NCI-H510A (cell line): Measurements from ENCODE around the gene SMAD5.

Experiments
- DNase-seq: peaks from one replicate; lab custom pipeline; 2025; lab: John Stamatoyannopoulos, UW

The SMAD5 gene

DNA sequence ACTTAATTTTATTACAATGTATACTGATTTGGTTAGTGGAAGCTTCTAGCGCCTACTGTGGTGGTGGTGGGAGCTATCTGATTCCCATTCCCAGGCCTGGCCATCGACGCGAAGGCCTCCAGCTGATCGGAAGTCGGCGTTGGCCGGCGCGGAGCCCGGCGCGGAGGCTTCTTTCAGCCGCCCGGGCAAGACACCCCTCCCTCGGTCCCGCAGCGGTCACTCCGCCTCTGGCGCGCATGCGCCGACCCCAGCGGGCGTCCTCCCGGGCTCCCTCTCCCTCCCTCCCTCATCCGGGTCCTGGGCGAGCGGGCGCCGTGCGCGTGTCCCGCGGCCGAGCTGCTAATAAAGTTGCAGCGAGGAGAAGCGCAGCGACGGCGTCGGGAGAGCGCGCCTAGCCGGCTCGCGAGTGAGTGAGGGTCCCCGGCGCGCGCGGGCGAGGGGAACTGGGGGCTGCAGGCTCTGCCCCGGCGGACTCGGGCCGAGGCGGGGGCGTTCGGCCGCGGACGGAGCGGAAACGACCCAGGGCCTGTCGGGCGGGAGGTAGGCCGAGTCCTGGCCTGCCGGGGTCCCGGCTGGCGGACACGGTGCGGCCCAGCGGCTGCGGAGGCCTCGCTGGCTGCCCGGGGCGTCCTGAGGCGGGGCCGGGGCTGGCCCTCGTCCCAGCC is at the start of gene SMAD5:
Gene SMAD5, plus strand, starts transcription at position 289 of the 665 bp plus-strand sequence. CDS start 20,916 bp downstream, outside the sequence.
- DNase-seq = peak; percentile 80

DNA sequence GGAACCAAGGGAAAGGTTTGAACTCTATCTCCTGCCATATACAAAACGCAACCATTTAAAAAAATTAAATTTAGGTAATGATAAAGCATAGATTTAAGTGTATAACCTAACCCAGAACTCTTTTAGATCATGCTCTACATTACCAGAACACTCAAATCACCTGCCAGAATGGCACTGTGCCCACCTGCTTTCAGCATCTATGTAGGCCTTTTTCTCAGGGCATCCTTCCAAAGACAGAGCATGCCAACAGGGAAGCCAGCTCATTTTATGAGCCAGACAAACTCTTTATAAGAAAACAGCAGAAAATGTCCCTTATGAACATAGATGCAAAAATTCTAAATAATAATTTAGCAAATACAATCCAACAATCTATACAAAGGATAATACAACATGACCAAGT is 47.9 kb upstream of the SMAD5 start:
- DNase-seq = no peak

DNA sequence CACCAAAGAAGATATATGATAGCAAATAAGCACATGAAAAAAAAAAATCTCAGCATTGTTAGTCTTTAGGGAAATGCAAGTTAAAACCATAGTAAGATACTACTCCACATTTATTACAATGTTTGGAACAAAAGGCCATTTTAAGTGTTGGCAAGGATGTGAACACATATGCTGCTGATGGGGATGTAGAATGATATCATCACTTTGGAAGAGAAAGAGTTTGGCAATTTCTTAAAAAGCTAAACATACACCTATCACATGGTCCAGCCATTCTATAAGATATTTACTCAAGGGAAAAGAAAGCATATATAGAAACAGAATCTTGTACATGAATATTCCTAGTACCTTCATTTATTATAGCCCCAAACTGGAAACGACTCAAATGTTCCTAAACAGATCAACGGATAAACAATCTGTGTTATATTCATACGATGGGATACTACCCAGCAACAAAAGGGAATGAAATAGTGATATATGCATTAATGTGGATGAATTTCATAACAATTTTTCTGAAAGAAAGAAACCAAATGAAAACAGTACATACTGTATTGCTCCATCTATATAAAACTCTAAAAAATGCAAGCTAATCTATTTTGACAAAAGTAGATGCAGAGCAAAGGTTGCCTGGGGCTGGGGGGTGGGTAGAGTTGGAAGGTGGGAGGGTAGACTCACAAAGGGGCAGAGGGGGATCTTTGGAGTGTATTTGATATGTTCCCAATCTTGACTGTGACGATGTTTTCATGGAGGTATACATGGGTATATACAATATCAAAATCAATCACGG is 45.7 kb upstream of the SMAD5 start:
- DNase-seq = no peak

DNA sequence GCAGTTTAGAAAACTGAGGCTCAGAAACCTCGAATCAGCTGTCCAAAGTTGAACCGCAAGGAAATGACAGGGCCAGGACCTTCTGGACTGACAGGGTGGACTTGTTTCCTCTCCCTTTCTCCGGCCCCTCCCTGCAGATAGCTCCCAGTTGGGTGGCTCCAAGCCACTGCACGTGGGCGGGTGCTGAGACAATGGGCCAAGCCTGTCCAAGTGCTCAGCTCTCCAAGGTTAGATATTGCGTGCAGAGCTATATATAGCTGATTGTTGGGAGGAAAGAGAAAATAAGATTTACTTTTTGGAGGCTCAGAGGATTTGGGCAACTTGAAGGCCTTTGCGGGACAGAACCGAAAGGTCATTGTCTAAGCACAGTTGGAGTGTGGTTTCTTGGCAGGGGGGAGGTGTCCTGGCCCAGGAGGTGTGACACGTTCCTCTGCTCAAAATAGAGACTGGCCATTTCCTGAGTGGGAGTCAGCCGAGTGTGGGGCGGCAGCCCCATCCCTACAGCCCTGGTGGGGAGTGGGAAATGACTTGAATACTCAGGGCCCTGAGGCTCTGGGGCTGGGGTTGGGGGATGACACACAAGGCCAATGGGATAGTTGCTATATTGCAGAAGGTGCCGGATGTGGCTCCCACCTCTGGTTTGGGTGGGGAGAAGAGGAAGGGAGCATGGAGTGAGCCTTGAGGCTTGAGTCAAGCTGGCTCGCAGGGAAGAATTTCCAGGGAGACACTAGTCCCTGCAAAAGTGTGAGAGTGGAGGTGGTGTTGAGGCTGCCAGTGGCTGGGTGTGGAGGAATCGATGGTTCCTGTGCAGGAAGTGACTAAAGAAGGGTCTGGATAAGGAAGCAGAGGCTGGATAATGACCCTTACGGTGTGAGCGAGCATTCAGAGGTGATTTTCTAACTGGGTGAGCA is 44.4 kb upstream of the SMAD5 start:
- DNase-seq = no peak

DNA sequence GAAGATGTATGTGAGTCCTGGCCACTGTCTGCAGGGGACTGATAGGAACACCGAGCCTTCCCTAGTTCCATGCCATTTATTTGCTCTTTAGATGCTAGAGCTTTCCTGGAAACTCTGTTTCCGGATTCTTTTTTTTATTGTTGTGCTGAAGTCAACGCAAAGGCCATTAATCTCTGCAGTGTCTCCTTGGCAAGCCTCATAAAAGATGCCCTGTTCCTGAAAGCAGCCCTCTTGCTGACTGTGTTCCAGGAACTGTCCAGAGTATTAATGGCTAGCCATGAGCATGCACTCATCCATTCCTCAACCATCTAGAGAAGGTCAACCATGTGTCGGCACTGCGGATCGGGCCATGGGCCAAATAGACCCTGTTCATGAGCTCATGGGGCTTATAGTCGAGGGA is 42.9 kb upstream of the SMAD5 start:
- DNase-seq = no peak

DNA sequence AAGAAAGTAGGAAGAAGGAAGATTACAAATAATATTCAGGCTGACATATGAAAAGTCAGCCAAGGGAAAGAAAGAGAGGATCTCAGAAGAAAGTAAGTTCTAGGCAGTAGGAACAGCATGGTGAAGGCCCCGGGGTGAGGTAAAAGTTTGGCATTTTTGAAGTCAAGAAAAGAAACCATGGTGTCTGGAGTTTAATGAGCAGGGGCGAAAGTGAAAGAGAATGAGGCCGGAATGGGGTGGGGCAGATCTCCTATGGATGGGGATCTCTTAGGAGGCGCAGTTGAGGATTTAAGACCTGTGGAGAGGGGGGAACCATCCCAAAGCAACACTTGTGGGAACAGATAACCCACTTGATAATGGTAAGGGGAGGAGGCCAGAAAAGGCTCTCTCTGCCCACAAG is 42.3 kb upstream of the SMAD5 start:
- DNase-seq = no peak

DNA sequence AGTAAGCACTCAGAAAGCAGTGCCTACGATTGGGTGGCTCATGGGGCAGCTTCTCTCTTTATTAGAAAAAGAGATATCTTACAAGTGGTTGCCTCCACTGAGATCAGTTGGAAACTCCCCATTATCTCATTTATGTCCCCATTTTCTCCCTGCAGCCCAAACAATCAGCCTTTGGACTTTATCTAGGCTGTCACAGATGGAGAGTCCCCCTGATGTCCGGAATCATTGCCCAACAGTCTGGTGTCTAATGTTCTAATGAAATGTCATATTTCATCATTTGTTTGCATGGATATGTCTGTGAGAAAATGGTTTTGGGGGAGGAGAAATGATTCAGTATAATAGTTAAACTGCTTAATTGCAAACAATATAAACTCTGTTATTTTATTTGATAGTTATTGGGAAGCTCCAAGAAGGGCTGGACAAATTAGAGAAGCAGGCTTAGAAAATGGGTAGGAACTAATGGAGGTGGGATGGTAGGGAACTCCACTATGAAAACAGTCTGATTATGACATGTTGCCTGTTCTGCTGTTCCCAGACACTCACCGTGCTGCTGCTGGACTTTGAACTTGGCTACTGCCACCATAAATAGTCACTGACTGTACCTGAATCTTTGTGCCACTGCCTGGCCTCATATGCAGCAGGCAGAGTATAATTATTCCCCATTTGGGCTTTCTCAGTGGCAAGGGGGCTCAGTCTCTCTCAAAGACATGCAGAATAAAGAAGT is 38.3 kb upstream of the SMAD5 start:
- DNase-seq = no peak

DNA sequence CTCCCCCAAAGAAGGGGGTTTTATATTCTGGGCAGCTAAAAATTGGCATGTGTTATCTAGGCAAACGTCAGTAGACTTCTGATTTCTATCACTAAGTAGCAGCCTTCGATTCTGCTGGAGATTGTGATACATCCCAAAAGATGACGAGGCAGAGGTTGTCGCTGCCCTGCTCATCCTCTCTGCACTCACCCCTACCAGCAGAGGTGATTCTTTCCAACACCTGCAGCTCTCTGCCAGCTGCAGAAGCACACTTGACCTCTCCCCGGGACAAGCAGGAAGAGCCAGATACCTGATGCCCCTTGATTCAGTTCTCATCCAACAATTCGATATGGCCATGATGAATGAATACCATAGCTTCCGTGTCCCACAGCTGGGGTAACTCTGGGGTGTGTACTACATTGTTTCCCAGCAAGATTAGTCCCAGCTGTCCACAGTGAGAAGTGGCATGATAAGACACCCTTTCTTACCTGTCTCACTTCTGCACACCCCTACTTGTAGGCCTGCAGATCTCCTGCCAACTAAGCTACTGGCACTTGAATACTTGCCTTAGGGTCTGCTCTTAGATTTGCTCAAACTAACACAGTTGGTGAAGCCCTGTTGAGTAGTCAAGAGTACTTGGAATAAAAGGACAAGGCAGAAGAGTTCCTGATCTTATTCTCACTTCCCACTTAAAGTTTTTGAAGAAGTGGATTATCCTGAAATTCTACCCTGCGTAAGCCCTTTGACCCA is 37.6 kb upstream of the SMAD5 start:
- DNase-seq = peak; percentile 50

DNA sequence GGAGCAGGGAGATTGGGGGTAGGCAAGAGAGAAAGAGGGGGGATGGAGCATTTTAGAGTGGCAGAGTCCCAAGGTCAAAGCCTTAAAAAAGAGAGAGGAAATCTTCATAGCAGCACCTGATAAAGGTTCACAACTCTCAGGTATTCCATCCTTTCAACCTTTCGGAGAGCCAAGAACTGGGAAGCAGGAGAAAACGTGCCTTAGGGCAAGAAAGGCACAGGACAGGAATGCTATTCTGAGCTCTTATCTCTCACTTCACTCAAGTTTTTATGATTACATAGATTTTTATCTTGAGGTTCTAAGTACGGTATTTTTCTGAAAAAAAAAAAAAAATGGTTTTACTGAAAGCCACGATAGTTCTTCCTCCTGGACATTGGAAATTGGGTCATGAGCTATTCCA is 34.5 kb upstream of the SMAD5 start:
- no peak for DNase-seq

DNA sequence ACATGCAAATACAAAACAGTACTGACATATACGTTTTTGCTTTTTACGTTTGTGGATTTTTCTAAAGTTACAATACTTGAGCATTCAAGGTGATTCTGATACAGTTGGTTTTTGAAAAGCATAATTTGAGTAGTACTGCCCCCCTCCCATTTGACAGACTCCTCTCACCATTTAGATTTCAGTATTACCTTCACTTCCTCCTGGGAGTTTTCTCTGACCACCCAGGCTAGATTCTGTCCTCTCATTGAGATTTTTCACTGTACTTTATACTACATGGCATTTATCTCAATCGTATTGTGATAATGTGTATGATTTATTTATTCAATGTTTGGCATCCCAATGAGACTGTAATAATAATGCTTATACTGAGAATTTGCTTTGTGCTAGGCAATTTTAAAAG is 32.8 kb upstream of the SMAD5 start:
- no peak for DNase-seq

DNA sequence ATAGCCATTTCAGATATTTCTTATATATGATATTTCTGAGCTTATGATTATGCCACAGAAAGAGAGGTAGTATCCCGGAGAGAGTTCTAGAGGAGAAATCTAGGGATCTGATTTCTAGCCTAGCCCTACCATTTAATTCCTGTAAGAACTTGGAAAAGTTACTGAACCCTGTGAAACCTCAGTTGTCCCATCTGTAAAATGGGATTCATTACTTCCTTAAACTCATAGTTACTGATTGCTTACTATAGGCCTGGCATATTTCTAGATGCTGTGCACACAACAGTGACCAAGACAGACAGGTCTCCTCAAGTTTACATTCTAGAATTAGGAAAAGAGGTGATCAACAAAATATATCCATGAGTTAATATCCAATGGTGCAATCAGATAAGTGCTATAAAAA is 30.8 kb upstream of the SMAD5 start:
- no peak for DNase-seq

DNA sequence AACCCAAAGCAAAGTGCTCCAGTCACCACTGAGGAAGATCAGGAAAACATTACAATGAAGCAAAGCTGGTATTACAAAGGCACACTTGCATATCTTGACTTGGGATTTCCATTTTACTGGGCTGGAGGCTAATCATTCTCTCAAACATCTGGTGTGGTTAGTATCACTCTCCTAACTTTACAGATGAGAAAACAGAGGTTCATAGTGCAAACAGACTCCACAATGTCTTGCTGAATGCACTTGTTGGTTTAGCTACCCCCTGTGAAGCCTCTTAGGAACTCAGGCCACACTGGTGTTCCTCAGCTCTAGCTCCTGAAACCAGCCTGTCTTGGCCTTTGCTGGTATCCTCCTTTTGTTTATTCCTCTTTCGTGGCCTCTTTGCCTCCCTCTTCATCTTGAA is 29.5 kb upstream of the SMAD5 start:
- DNase-seq = no peak

DNA sequence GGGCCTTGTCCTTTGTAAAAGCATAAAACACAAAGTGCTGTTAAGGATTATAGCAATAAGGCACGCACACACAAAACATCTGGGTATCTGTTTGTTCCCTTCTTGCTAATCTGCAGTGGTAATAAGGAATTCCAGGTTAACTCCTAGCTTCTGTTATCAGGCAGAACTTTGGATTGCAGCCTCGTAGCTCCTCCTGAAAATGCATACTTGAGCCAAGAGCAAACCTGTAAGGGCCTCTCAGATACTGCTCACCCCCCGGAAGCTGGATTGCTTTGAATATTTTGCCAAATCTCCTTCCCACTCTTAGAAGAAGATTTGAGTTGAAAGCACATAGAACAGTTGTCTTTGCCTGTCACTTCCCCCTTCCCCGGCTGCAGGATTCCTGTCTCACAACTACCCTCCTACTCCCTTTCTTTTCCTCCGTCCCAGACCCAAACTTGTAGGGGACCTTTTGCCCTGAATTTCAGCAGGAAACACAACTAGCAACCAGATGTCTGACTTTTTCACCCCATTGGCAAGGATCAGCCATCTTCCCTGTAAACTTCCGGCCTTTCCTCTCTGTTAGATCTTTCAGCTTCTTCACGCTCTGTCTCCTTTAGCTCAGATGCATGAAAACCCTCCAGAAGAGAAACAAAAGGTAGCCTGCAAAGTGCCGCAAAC is 28.2 kb upstream of the SMAD5 start:
- DNase-seq = no peak

DNA sequence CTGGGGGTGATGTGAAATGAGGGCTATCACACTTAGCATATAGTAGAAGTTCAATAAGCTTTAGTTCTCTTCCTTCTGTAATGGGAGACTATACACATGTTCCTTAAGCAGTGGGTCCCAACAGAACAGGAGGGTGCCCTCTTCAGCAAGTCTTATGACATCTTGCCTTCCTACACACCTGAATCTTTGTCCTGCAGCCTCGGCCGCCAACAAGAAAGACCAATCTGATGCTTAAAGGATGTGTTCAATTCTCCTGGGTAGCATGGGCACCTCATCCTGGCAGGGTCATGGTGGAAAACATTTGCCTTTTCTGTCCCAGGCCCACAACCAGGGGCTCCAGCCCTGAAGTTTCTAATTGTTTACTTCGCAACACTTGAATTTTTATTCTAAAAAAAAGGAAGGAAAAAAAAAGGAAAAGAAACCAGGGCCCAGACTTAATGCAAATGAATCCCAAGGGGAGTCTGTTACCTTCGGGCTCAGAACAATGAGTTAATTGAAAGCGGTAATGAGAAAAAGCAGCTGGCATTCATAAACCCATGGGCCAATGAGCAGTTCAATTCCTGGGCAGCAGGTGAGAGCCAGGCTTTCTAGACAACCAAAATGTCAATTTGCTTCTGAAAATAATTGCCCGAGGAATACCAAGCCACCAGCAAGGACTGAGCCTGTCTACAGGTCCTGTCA is 26.2 kb upstream of the SMAD5 start:
- no peak for DNase-seq

DNA sequence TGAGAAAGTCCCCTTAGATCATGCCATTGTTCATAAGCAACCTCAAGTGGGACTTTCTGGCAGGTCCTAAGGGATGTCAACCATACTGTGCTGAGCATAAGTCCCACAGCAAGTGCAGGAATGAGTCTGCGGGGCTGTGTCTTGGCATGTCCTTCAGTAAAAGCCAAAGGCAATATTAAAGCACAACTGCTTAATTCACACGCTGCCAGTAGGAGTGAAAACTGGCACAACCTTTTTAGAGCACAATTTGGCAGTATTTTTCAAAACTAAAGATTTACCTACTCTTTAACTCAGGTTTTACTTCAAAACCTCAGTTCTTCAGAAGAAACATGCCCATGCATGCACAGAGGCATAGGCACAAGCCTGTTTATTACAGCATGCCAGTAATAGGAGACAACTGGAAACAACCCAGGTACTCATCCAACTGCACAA is 24.4 kb upstream of the SMAD5 start:
- DNase-seq = no peak

DNA sequence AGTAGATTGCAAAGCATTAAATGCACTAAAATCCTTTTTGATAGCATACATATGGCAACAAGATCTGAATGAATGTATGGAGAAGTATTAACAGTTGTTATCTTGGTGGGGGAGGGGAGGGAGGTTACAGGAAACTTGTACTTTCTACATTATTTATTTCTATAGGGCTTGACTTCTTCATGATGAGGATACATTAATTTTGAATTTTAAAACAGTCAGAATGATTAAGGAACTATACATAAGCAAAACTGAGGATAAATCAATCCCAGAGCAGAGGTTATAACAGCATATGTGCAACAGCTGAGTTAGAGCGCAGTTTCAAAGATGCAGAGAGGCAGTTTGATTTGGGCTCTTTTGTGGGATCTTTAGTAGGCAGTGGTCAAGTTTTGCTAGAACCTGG is 23.9 kb upstream of the SMAD5 start:
- DNase-seq = no peak

DNA sequence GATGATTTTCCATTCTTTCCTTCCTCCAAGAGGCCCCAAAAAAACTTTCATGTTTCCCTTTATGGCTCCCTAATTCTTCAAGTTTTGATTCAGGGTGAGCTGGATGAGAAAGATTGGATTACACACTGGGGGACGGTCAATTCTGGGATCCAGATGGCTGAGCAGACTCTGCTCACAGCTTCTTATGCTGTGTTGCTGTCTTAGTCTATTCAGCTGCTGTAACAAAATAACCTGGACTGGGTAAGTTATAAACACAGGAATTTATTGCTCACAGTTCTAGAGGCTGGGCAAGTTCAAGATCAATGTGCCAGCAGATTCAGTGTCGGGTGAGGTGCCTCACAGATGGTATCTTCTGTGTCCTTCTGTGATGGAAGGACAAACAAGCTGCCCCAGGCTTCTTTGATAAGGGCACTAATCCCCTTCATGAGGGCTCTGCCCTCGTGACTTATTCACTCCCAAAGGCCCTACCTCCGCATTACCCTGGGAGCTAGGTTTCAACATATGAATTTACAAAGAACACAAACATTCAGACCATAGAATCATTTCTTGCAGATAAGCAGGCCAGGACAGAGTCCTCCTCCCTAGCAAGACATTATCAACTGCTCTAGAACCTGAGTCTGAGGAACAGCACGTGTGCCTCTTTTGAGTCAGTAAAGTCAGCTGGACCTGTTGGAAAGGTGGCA is 23.1 kb upstream of the SMAD5 start:
- DNase-seq = no peak

DNA sequence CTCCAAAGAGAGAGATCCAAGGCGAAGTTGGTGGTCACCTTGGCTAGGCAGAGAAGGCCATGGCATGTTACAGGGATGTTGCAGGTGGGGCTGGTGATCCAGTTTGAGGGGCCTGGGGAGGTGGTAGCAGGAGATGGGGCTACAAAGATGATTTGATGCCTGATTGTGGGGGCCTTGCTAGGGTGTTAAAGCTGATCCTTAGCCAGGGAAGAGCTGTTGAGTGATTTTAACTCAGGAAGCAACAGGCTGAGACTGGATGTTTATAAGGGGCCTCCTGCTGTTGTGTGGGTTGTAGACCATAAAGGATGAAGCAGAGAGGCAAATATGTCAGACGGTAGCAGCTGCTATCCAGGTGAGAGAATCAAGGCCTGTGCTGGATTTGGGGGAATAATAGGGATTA is 19.0 kb upstream of the SMAD5 start:
- DNase-seq = no peak

DNA sequence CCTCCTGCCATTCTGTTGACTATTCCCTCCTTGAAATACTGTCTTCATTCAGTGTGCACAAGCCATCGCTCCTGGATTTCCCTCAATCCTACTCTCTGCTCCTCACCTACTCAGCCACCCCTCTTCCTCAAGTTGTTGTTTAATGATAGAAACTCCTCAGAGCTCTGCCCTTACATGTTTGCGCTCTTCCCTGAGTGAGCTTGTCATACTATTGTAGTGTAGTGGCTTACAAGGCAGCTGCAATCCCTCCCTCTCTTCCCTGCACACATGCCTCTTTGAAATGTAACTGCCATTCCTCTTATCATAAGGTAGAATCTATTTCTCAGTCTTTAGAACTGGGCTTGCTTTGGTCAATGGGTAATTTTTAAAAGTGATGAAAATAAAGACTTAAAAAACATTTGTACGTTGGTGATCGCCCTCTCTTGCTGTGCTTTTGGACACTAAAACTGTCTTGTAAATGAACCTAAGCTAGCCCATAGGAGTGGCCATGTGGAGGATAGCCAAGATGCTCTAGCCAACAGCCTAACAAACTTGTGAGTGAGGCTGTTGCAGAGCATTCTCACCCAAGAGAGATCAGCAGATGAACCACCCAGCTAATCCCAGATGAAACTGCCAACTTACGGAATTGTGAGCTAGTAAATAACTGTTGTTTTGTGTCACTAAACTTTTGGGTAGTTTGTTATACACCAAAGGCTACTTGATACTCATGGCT is 18.1 kb upstream of the SMAD5 start:
- DNase-seq = no peak
